M059J (cell line): ENCODE data around the gene FASTK. TPM values are rescaled to one million over a fixed set of nuclear protein-coding genes. Genes with fewer than 3 reads are reported as not detected.
"Not testable (repeated sequence)": the region's sequence is repeated elsewhere in the genome, so short reads cannot be mapped to it uniquely, and the experiment has no call there.

ENCODE experiments used
- DNase-seq: peaks from one replicate; pipeline ENCODE4 v3.0.0-alpha.2; 2012; ENCODE audit warnings: low read depth
- total RNA-seq: library from RNA; depleted of rRNA; stranded (reverse); fragments of >200 nt; shearing (Covaris generic); gene quantifications from 2 replicates; pipeline ENCODE4 v1.2.3, GENCODE V29; 2014

Gene FASTK
- total RNA-seq, 1 experiment from 2014 or later: 97.9 TPM

DNA sequence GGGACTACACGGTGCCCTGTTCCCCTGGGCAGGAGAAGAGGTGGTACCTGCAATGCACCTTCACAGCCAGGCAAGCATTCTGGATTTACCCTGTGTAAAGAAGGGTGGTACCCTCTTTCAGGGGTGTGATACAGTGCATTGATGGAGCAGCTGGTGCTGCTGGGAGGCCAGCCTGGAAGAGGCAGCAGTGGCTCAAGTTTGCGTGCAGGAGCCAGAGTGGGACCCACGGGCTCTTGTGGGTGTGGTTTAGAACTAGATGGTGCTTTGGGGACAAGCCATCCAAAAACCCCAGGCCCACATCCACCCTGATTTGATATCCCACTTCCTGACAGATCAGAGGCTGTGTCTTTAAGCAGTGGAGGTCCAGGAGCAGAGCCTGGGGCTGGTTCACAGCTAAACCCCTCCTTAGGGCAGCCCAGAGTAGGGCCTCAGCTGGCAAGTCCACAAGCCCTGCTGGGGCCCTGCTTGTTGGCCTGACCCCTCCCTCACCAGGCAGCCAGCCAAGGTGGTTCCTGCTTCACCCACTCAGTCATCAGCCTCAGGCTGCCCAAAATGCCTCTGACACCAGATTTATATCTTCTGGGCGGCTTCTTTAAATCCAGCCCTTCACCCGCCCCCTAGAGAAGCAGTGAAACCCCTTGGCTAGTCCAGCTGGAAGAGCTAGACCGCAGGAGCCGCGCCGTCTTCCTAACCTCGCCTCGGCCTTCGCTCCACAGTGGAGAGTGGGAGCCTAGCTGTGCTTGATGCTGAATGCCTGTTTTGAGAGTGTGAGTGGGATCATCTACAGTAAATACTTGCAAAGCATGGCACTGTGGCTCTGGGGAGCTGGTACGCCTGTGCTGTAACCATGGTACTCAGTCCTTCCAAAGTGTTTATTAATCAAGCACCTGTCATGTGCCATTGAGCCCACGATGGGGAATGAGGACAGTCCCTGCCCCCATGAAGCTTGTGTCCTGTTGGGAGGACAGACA, 33.7 kb downstream of the FASTK start:
- DNase-seq: peak; percentile 89

DNA sequence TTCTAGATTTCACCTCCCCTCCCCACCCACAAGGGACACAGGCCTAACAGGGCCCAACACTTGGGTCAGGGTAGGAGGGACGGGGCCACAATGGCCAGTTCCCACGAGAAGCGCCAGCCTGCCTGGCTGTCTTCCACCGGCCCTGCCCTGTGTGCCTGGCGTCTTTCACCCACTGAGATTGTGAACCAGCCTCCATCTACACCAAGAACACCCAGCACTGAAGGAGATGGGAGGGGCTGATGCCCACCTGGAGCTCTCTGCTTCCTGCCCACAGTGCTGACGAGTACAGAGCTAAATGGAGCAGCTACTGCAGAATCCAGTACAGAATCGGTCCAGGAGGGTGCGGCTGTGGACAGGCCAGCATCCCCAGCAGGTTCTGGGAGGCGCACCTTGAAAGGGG, 34.6 kb downstream of the FASTK start:
- no peak for DNase-seq

DNA sequence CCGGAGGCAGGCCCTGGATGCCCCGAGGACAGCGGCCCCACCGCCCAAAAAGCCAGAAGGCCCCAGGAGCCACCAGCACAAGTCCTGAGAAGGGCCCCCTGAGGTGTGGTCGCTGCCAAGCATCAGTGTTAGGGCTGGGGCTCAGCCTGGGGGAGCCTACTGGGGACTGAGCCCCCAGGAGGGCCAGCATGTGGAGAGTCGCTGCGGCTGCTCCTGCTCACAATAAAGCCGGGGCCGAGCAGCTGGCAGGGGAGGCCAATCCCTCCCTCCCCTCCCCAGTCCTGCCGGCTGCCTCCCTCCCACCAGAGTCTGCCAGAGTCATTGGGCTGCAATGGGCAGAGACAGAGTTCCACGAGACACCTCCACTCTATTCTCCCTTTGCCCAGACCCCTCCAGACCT, 35.3 kb downstream of the FASTK start:
- DNase-seq: no peak

- DNase-seq: no peak
Measured at GRCh38 chr7:151043959-151044358, 36.6 kb downstream of the FASTK start.

DNA sequence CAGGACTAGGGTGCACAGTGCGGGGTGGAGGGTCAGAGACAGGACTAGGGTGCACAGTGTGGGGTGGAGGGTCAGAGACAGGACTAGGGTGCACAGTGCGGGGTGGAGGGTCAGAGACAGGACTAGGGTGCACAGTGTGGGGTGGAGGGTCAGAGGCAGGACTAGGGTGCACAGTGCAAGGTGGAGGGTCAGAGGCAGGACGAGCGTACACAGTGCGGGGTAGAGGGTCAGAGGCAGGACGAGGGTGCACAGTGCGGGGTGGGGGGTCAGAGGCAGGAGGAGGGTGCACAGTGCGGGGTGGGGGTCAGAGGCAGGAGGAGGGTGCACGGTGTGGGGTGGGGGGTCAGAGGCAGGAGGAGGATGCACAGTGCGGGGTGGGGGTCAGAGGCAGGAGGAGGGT, 37.2 kb downstream of the FASTK start:
- DNase-seq: not testable (repeated sequence)

DNA sequence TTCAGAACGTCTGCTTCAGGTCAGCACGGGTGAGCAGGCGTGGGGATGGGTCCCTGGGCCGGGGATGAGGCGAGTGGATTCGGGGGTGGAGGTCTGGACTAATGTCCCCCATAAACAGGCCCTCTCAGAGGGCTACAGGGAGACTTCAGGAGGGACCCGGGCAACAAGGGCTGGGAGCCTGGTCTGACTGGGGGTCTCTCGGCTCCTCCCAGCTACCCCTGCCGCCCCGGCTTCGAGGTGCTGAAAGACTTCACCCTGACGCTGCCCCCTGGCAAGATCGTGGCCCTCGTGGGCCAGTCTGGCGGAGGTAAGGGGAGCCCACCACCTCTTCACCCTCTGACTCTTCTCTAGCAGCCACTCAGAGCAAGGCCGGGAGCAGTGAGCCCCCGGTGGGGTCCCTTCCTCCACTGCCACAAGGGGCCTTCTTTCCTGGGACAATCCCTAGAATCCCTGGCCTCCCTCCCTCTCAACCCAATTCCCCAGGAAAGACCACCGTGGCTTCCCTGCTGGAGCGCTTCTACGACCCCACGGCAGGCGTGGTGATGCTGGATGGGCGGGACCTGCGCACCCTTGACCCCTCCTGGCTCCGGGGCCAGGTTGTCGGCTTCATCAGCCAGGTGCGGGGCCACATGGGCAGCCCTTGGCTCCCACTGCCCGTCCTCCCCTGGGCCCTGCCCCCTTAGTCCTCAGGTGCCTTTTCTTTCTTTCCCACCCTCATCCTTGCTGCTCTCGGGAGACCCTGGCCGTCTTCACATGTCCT, 39.8 kb downstream of the FASTK start:
- no peak for DNase-seq

DNA sequence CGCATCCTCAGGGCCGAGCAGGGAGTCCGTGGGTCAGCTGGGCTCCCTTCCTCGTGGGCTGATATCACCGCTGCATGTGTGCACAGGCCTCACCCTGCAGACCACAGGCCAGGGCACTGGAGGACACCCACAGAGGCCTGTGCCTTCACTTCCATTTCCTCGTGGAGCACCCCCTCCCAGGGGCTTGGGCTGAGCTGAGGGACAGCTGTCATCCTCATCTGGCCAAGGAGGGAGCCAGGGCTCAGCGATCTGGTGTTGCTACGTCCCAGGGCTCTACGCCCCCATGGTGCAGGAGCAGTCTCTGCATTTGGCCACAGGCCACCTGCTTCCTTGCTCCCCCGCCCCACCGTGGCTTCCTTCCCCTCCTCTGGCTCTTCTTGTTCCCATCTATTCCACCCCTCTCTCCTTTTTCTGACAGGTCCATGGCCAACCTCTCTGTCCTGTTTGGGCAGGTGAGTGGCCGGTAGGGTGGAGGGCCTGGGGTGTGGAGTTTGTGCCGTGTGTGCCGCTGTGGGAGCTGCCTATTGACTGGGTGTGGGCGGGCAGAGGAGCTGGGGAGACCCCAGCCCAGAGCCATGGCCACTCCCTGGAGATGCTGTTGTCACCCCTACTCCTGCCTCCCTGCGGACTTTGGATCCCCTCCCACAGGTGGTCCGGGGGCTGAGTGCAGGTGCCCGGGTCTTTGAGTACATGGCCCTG, 40.6 kb downstream of the FASTK start:
- DNase-seq: no peak

DNA sequence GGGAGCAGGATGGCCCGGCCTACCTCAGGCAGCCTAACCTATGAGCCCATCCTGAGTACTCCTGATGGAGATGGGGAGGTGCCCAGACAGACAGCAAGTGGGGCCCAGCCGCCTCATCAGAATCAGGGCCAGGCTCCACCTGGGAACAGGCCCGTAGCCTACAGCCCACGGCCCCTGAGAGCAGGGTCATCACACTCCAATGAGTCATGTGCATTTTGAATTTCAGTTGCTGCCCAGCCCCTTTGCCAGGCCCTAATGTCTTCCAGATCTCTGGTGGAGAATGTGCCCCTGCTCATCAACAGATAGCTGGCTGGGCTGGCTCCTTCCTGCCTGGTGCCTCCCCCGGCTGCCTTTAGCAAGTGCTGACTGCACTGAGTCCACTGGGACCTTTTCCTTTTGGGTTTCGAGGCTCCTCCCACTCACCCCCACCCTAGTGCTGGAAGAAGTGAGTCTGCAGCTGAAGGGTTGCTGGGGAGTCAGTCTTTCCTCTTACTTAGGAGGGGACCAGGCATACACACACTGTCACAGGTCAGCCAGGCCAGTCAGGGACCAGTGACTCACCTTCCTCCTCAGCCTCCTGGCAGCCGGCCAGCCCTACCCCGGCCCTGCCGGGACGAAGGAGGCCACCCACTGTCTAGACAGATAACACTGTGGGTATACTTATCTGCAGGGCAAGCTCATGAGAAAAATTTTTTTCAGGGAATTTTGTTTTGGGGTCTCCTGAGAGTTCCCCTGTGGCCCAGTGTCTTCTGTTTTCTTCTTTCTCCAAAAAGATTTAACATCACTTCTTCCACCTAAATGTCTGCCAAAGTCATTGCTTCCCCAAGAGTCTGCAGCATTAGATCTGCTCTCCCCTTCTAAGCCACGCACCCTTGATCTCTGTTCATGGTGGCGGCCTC, 41.4 kb downstream of the FASTK start:
- DNase-seq: peak; percentile 98

- DNase-seq: no peak
Measured at GRCh38 chr7:151035902-151036301, 44.7 kb downstream of the FASTK start.

- no peak for DNase-seq
Measured at GRCh38 chr7:151035026-151035717, 45.4 kb downstream of the FASTK start.

GRCh38 chr7:151034312-151035025, 46.1 kb downstream of the FASTK start:
- DNase-seq: no peak

GRCh38 chr7:151033864-151034249, 46.8 kb downstream of the FASTK start:
- no peak for DNase-seq

DNA sequence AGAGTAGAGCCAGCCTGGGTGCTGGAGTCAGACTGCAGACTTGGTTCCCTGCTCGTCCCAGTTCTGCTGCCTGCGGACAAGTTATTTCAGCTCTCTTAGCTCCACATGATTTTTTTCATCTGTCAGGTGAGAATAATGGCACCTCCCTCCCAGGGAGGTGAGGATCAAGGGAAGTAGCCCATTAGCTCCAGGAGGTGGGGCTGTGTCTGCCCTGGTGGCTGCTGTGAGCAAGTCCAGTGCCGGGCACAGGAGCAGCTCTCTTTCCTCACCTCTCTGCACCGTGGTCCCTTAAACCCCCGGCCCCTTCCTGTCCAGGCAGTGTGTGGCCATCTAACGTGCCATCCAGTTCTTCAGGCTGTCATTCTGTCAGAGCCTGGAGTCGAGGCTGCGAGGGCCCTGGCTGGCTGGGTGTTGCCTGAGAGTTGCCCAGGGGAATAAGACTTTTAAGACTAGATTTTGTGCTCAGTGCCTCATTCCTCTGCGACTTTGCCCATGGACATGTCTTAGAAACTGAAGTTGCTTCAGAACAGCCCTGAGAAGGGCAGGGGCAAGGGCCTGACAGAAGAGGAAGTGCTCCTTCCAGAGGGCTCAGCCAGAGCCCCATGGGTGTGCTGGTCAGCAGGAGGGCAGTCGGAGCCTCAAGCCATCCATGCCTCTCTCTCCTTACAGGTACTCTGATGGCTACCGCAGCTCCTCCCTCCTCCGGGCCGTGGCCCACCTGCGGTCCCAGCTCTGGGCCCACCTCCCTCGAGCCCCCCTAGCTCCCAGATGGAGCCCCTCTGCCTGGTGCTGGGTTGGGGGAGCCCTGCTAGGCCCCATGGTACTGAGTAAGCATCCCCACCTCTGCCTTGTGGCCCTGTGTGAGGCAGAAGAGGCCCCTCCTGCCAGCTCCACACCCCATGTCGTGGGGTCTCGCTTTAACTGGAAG, 47.4 kb downstream of the FASTK start:
- no peak for DNase-seq

- no peak for DNase-seq
Measured at GRCh38 chr7:151031011-151031410, 49.6 kb downstream of the FASTK start.

DNA sequence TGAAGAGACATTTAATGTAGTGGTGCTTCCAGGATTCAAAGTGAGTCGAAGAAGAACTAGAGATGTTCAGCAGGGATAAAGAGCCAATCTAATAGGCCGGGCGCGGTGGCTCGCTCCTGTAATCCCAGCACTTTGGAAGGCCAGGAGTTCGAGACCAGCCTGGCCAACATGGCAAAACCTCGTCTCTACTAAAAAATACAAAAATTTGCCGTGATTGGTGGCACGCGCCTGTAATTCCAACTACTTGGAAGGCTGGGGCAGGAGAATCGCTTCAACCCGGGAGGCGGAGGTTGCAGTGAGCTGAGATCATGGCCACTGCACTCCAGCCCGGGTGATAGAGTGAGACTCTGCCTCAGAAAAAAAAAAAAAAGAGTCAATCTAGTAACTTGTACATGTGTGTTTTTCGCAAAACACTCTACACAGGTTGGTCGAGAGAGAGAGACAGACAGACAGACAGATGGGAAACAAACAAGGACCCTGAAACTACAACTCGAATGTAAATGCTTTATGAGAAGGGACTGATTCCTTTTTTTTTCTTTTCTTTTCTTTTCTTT, 51.6 kb downstream of the FASTK start:
- no peak for DNase-seq

DNA sequence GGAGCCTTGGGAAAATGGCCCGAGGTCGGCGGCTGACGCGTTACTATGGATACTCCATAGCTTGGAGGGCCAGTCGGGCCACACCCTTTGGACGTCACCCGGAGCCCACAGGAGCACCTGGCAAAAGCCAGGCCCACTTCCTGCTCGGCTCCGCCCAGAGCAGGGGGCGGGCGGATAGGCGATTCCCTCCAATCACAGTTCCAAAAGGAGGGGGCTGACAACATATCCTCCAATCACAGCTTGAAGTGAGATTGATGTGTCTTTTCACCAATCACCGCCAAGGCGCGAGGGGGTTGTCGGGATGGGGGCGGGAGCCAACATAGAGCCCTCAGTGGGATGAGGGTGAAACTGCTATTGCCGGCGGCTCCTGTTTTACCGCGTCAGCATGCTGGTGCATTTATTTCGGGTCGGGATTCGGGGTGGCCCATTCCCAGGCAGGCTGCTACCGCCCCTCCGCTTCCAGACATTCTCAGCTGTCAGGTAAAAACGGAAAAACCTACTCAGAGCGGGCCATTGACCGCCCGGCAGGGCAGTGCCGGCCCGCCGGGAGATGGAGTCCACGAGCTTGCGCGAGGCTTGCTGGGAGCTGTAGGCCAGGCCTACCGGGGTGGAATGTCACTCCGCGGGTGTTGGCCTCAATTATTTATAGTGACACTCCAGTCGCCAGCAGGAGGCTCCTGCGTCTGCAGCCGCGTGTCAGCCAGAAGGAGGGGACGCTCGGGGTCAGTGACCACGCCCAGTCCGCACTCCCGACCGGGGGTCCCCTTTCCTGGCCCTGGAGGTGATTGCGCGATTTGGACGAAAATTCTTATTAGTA, 52.3 kb downstream of the FASTK start, which contains the start of gene ABCB8:
Gene ABCB8, plus strand, starts transcription at position 320 of the 817 bp plus-strand sequence. Its CDS starts 66 bp downstream, at position 386.
- peak; percentile 99 for DNase-seq

DNA sequence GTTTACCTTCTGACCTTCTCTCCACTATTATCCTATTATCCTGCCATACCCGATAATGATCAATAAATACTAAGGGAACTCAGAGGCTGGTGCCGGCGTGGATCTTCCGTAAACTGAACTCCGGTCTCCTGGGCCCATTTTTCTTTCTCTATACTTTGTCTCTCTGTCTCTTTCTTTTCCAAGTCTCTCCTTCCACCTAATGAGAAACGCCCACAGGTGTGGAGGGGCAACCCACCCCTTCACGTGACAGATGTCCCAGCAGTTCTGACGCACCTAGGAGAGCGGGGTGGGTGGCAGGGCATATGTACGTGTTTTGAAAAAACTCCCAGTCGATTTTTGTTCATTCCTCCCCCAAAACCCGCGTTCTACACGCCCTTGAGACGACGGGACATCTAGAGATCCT, 52.9 kb downstream of the FASTK start:
- DNase-seq: not testable (repeated sequence)
